Neural cell (in vitro differentiated cells): Measurements from ENCODE around the gene KCNA3. TPM values are rescaled to one million over a fixed set of nuclear protein-coding genes. Genes with fewer than 3 reads are reported as not detected.

ENCODE experiments used
- H2AFZ ChIP-seq: fragments of 200-600, 300-800 bp; sonication (generic), shearing (Covaris generic); 2 replicates; pipeline ENCODE4 v1.6.0; 2014; ENCODE audit warnings: low read depth, mild to moderate bottlenecking, antibody characterized with exemption, low read length, moderate library complexity
- H3F3A ChIP-seq: fragments of 200-600 bp; shearing (Covaris generic); 2 replicates; pipeline ENCODE4 v1.6.1; 2016; ENCODE audit warnings: mild to moderate bottlenecking, moderate library complexity, mixed read lengths, antibody characterized with exemption, low read length; ENCODE audit not compliant: insufficient read depth, poor library complexity, severe bottlenecking
- H3K27ac ChIP-seq: fragments of 200-600, 300-800 bp; sonication (generic), shearing (Covaris generic); 2 replicates; pipeline ENCODE4 v1.5.1; 2014; ENCODE audit warnings: mild to moderate bottlenecking, low read length, moderate library complexity
- H3K27me3 ChIP-seq: fragments of 300-800, 200-600 bp; sonication (generic), shearing (Covaris generic); 2 replicates; pipeline ENCODE4 v1.6.0; 2014; ENCODE audit warnings: mild to moderate bottlenecking, low read depth, low read length, moderate library complexity; ENCODE audit not compliant: insufficient read depth
- H3K36me3 ChIP-seq: fragments of 300-800, 200-600 bp; sonication (generic), shearing (Covaris generic); 2 replicates; pipeline ENCODE4 v1.5.1; 2014; ENCODE audit warnings: mild to moderate bottlenecking, antibody characterized with exemption, low read length, moderate library complexity; ENCODE audit not compliant: insufficient read depth
- H3K4me2 ChIP-seq: fragments of 300-800, 200-600 bp; sonication (generic), shearing (Covaris generic); 2 replicates; pipeline ENCODE4 v1.6.0; 2014; ENCODE audit warnings: mild to moderate bottlenecking, low read length
- H3K4me3 ChIP-seq: fragments of 300-800, 200-600 bp; sonication (generic), shearing (Covaris generic); 2 replicates; pipeline ENCODE4 v1.5.1; 2014; ENCODE audit warnings: mild to moderate bottlenecking, low read length, moderate library complexity
- H3K79me2 ChIP-seq: fragments of 200-600 bp; shearing (Covaris generic); replicated peaks from 2 replicates; pipeline ENCODE4 v1.6.0; 2014; ENCODE audit warnings: mild to moderate bottlenecking, low read length, moderate library complexity; ENCODE audit not compliant: insufficient read depth
- H3K9ac ChIP-seq: fragments of 300-800, 200-600 bp; sonication (generic), shearing (Covaris generic); 2 replicates; pipeline ENCODE4 v1.6.1; 2016; ENCODE audit warnings: mild to moderate bottlenecking, low read length, mixed read lengths
- H3K9me2 ChIP-seq: fragments of 200-600 bp; shearing (Covaris generic); 2 replicates; pipeline ENCODE4 v1.6.1; 2016; ENCODE audit warnings: mild to moderate bottlenecking, low read length, mixed read lengths; ENCODE audit not compliant: insufficient read depth
- H3K9me3 ChIP-seq: fragments of 200-600, 300-800 bp; sonication (generic), shearing (Covaris generic); 2 replicates; pipeline ENCODE4 v1.6.1; 2016; ENCODE audit warnings: mild to moderate bottlenecking, mixed run types, low read length, moderate library complexity, mixed read lengths
- H4K20me1 ChIP-seq: fragments of 200-600 bp; shearing (Covaris generic); 2 replicates; pipeline ENCODE4 v1.6.1; 2016; ENCODE audit warnings: mild to moderate bottlenecking, mixed run types; ENCODE audit not compliant: insufficient read depth
- CTCF ChIP-seq: fragments of 450-650 bp; IDR thresholded peaks from 2 replicates; pipeline ENCODE4 v1.5.1; 2014; ENCODE audit warnings: antibody characterized with exemption, mild to moderate bottlenecking, moderate library complexity; ENCODE audit not compliant: poor library complexity, severe bottlenecking
- EP300 ChIP-seq: fragments of 450-650 bp; conservative IDR thresholded peaks from 2 replicates; pipeline ENCODE4 v1.6.1; 2014; ENCODE audit warnings: antibody characterized with exemption, mild to moderate bottlenecking, moderate library complexity; ENCODE audit not compliant: poor library complexity, severe bottlenecking
- EZH2 ChIP-seq: fragments of 200-600, 300-800 bp; shearing (Covaris generic), sonication (generic); IDR thresholded peaks from 2 replicates; pipeline ENCODE4 v1.6.1; 2014; ENCODE audit warnings: antibody characterized with exemption, low read length, borderline replicate concordance, mild to moderate bottlenecking; ENCODE audit not compliant: insufficient read depth, poor library complexity, severe bottlenecking
- MXI1 ChIP-seq: fragments of 450-650 bp; conservative IDR thresholded peaks from 2 replicates; pipeline ENCODE4 v1.6.1; 2014; ENCODE audit warnings: antibody characterized with exemption, mild to moderate bottlenecking; ENCODE audit not compliant: poor library complexity, severe bottlenecking
- POLR2AphosphoS5 ChIP-seq: IDR thresholded peaks from 2 replicates; pipeline ENCODE4 v1.6.1; 2012
- RAD21 ChIP-seq: fragments of 450-650 bp; conservative IDR thresholded peaks from 2 replicates; pipeline ENCODE4 v1.6.1; 2014; ENCODE audit warnings: antibody characterized with exemption, mild to moderate bottlenecking, moderate library complexity
- REST ChIP-seq: IDR thresholded peaks from 2 replicates; pipeline ENCODE4 v1.6.1; 2012; ENCODE audit warnings: borderline replicate concordance
- SMC3 ChIP-seq: fragments of 450-650 bp; conservative IDR thresholded peaks from 2 replicates; pipeline ENCODE4 v1.6.1; 2014; ENCODE audit warnings: antibody characterized with exemption, mild to moderate bottlenecking, moderate library complexity; ENCODE audit not compliant: poor library complexity
- TAF1 ChIP-seq: IDR thresholded peaks from 2 replicates; pipeline ENCODE4 v1.6.1; 2012; ENCODE audit warnings: low read depth
- polyA plus RNA-seq: library from polyadenylated mRNA; depleted of rRNA; stranded (reverse); fragments of >200 nt; gene quantifications from 2 replicates; pipeline ENCODE4 v1.2.3, GENCODE V29; 2014

KCNA3 gene
- polyA plus RNA-seq, 1 donor from 2014 or later, result 5.6 TPM

GRCh38 chr1:110717179-110717578 lies 42.4 kb upstream of the KCNA3 start:
- H3K9me2 ChIP-seq, result no peaks in the 10 kb centered on the region
- TF ChIP-seq MXI1, result no peak
- TF ChIP-seq RAD21, result no peak
- TF ChIP-seq SMC3, result no peak
- no peak for TF ChIP-seq REST
- TF ChIP-seq EP300, result no peak
- TF ChIP-seq POLR2AphosphoS5, result no peak
- TF ChIP-seq CTCF, result no peak
- no peak for TF ChIP-seq EZH2
- no peak for TF ChIP-seq TAF1

GRCh38 chr1:110714374-110714995 lies 39.7 kb upstream of the KCNA3 start:
- H3K79me2 ChIP-seq, result no peaks in the 10 kb centered on the region
- peak overlapping the region; percentile 53 for H3K4me3 ChIP-seq
- H2AFZ ChIP-seq, result peak overlapping the region; percentile 71
- peak overlapping the region; percentile 62 for H3K9ac ChIP-seq
- no peaks in the 10 kb centered on the region for H3K36me3 ChIP-seq
- peak overlapping the region; percentile 74 for H3K4me2 ChIP-seq
- H3K27ac ChIP-seq, result peak overlapping the region; percentile 85
- H3K9me2 ChIP-seq, result no peaks in the 10 kb centered on the region
- no peaks in the 10 kb centered on the region for H3F3A ChIP-seq
- TF ChIP-seq MXI1, result peak; percentile 23
- no peak for TF ChIP-seq EZH2
- peak; percentile 50 for TF ChIP-seq TAF1
- TF ChIP-seq EP300, result peak; percentile 26
- TF ChIP-seq CTCF, result no peak
- peak; percentile 12 for TF ChIP-seq RAD21
- no peak for TF ChIP-seq REST
- no peaks in the 10 kb centered on the region for H4K20me1 ChIP-seq
- no peaks in the 10 kb centered on the region for H3K27me3 ChIP-seq
- no peaks in the 10 kb centered on the region for H3K9me3 ChIP-seq

More at GRCh38 chr1:110717179-110717578, 42.4 kb upstream of the KCNA3 start:
- Histone ChIP-seq H2AFZ (no peak overlapping the region), H3K4me3 (no peak overlapping the region), H3K9me3 (no peaks in the 10 kb centered on the region), H3K4me2 (no peak overlapping the region), H3K9ac (no peak overlapping the region), H3K27ac (no peak overlapping the region), H3K79me2 (no peaks in the 10 kb centered on the region), H3F3A (no peaks in the 10 kb centered on the region), H3K27me3 (no peaks in the 10 kb centered on the region), H4K20me1 (no peaks in the 10 kb centered on the region), H3K36me3 (no peaks in the 10 kb centered on the region)
